ENCODE data around the gene OR2J3.

Gene OR2J3

DNA sequence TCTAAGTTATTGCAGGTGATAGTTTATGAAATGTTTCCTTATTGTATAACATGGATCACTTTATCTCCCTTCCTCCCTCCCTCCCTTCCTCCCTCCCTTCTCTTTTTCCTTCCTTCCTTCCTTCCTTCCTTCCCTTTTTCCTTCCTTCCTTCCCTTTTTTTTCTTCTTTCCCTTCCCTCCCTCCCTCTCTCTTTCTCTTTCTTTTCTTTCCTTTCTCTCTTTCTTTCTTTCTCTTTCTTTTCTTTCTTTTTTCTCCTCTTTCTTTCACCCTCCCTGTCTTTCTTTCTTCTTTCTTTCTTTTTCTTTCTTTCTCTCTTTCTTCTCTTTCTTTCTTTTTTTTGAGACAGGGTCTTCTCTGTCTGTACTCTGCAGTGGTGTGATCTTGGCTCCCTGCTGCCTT lies 26.5 kb upstream of the OR2J3 start:
- DNase-seq (ENCODE audit: low read depth in 1 of 2, low spot score in 1 of 2), result no peak
- no peak overlapping the region for H3K4me3 ChIP-seq (replicated peaks; ENCODE audit: insufficient read depth, low read length)
- H3K27me3 ChIP-seq (ENCODE audit: insufficient read depth, poor library complexity, severe bottlenecking), result no peaks in the 10 kb centered on the region
- TF ChIP-seq POLR2AphosphoS5 (IDR thresholded peaks at IDR 0.05; ENCODE audit: low read depth), result no peak
- no peak for TF ChIP-seq SPI1 (IDR thresholded peaks at IDR 0.05; ENCODE audit: borderline replicate concordance, low read depth)
- TF ChIP-seq, protein P1, sequence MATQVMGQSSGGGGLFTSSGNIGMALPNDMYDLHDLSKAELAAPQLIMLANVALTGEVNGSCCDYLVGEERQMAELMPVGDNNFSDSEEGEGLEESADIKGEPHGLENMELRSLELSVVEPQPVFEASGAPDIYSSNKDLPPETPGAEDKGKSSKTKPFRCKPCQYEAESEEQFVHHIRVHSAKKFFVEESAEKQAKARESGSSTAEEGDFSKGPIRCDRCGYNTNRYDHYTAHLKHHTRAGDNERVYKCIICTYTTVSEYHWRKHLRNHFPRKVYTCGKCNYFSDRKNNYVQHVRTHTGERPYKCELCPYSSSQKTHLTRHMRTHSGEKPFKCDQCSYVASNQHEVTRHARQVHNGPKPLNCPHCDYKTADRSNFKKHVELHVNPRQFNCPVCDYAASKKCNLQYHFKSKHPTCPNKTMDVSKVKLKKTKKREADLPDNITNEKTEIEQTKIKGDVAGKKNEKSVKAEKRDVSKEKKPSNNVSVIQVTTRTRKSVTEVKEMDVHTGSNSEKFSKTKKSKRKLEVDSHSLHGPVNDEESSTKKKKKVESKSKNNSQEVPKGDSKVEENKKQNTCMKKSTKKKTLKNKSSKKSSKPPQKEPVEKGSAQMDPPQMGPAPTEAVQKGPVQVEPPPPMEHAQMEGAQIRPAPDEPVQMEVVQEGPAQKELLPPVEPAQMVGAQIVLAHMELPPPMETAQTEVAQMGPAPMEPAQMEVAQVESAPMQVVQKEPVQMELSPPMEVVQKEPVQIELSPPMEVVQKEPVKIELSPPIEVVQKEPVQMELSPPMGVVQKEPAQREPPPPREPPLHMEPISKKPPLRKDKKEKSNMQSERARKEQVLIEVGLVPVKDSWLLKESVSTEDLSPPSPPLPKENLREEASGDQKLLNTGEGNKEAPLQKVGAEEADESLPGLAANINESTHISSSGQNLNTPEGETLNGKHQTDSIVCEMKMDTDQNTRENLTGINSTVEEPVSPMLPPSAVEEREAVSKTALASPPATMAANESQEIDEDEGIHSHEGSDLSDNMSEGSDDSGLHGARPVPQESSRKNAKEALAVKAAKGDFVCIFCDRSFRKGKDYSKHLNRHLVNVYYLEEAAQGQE (IDR thresholded peaks at IDR 0.05; ENCODE audit: insufficient replicate concordance, low read depth), result no peak
- H3K27ac ChIP-seq (replicated peaks), result no peak overlapping the region

DNA sequence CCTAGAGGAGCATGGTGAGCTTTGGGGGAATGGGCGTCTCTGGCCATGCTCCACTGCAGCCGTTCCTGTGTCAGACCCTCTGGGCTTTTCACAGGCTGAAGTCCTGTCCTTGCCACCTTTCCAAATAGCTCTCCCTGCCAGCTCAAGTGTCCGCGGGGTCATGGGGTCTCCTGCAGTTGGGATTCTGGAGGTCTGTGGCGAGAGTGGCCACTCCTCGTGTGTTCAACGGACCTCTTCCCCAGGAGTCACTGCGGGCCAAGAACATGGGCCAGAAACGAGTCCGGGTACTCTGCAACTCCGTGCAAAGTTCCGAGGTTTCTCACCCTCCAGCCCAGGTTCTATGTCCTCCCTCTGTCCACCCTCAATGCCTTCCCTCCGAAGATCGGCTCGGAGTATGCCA lies 25.4 kb upstream of the OR2J3 start:
- DNase-seq (ENCODE audit: low read depth in 1 of 2, low spot score in 1 of 2), result no peak
- Histone ChIP-seq H3K27ac (replicated peaks) (no peak overlapping the region), H3K4me3 (replicated peaks; ENCODE audit: insufficient read depth, low read length) (no peak overlapping the region), H3K27me3 (ENCODE audit: insufficient read depth, poor library complexity, severe bottlenecking) (no peaks in the 10 kb centered on the region)
- TF ChIP-seq GABPA (IDR thresholded peaks at IDR 0.05; ENCODE audit: low read depth) (no peak), SPI1 (IDR thresholded peaks at IDR 0.05; ENCODE audit: borderline replicate concordance, low read depth) (no peak), POLR2AphosphoS5 (IDR thresholded peaks at IDR 0.05; ENCODE audit: low read depth) (no peak)
- TF ChIP-seq, protein P2, sequence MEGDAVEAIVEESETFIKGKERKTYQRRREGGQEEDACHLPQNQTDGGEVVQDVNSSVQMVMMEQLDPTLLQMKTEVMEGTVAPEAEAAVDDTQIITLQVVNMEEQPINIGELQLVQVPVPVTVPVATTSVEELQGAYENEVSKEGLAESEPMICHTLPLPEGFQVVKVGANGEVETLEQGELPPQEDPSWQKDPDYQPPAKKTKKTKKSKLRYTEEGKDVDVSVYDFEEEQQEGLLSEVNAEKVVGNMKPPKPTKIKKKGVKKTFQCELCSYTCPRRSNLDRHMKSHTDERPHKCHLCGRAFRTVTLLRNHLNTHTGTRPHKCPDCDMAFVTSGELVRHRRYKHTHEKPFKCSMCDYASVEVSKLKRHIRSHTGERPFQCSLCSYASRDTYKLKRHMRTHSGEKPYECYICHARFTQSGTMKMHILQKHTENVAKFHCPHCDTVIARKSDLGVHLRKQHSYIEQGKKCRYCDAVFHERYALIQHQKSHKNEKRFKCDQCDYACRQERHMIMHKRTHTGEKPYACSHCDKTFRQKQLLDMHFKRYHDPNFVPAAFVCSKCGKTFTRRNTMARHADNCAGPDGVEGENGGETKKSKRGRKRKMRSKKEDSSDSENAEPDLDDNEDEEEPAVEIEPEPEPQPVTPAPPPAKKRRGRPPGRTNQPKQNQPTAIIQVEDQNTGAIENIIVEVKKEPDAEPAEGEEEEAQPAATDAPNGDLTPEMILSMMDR (IDR thresholded peaks at IDR 0.05; ENCODE audit: insufficient read depth, low read length), result no peak
- TF ChIP-seq, protein P1 (IDR thresholded peaks at IDR 0.05; ENCODE audit: insufficient replicate concordance, low read depth), result no peak

DNA sequence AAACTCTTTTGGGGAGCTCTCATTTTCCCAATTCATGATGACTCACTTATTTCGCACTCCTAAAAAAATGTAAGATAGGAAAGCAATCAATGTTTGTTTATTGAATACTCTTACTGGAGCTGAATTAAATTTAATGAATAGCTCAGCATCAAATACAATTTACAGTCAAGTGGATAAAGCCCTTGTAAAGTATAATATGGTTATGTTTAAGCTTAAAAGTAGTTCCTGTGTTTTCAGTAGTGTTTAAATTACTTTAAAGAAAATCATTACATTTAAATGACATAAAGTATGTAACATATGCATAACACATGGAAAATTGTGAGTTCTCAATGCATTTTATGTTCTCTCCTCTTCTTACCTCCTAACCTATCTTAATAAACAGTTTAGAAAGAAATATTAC lies 20.6 kb upstream of the OR2J3 start, which contains the start of gene OR2B3:
Gene OR2B3 (minus strand): TSS at position 101 of the 400 bp plus-strand sequence. CDS start 65 bp downstream, at position 36.
- TF ChIP-seq POLR2AphosphoS5 (IDR thresholded peaks at IDR 0.05; ENCODE audit: low read depth) (no peak), GABPA (IDR thresholded peaks at IDR 0.05; ENCODE audit: low read depth) (no peak)
- Histone ChIP-seq H3K27ac (replicated peaks) (no peak within 1 kb of the TSS), H3K4me3 (replicated peaks; ENCODE audit: insufficient read depth, low read length) (no peak within 1 kb of the TSS), H3K27me3 (ENCODE audit: insufficient read depth, poor library complexity, severe bottlenecking) (no peaks in the 10 kb centered on the region)
- DNase-seq (ENCODE audit: low read depth in 1 of 2, low spot score in 1 of 2), result no peak

DNA sequence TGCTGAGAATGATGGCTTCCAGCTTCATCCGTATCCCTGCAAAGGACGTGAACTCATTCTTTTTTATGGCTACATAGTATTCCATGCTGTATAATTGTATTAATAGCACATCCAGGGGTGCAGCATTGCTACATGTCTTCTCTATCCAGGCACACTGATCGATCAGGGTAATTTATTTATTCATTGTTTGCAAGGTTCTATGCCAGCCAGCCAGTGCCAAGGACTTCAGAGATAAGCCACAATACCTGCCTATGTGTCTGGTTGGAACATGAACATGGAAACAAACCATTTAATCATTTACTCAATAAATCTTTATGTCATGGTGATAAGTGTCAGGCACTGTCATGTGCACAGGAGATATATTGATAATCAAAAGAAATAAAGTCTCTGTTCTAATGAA lies 14.9 kb upstream of the OR2J3 start:
- TF ChIP-seq POLR2AphosphoS5 (IDR thresholded peaks at IDR 0.05; ENCODE audit: low read depth) (no peak), GABPA (IDR thresholded peaks at IDR 0.05; ENCODE audit: low read depth) (no peak), SPI1 (IDR thresholded peaks at IDR 0.05; ENCODE audit: borderline replicate concordance, low read depth) (no peak)
- TF ChIP-seq, protein P2 (IDR thresholded peaks at IDR 0.05; ENCODE audit: insufficient read depth, low read length), result no peak
- TF ChIP-seq, protein P1 (IDR thresholded peaks at IDR 0.05; ENCODE audit: insufficient replicate concordance, low read depth), result no peak
- H3K27ac ChIP-seq (replicated peaks), result no peak overlapping the region
- H3K27me3 ChIP-seq (ENCODE audit: insufficient read depth, poor library complexity, severe bottlenecking), result no peaks in the 10 kb centered on the region
- no peak overlapping the region for H3K4me3 ChIP-seq (replicated peaks; ENCODE audit: insufficient read depth, low read length)
- DNase-seq (ENCODE audit: low read depth in 1 of 2, low spot score in 1 of 2), result no peak
